ENCODE data around the gene MXD4. TPM values are rescaled to one million over a fixed set of nuclear protein-coding genes. Genes with fewer than 3 reads are reported as not detected.
A peak's percentile ranks its signal among the peaks of the same experiment; 100 is the strongest.

MXD4 gene
- total RNA-seq, 1 donor from 2014 or later: 74.9 TPM

GRCh38 chr4:2241410-2242353 is 20.2 kb downstream of the MXD4 start, which contains the start of the genes HAUS3 and POLN:
Gene HAUS3 (minus strand): TSS chr4:2242121. CDS start chr4:2240946, 1,175 bp downstream.
Gene POLN (minus strand): TSS chr4:2242121. CDS start chr4:2229231, 12,890 bp downstream.
- Mint-ChIP-seq H3K9me3 (ENCODE audit: unreplicated experiment) (no peaks in the 10 kb centered on the region), H3K36me3 (ENCODE audit: unreplicated experiment) (peaks cover 4% of the 10 kb centered on the region), H3K27ac (ENCODE audit: unreplicated experiment) (peak within 1 kb of the TSS; percentile 34), H3K4me3 (ENCODE audit: unreplicated experiment) (peak within 1 kb of the TSS; percentile 86), H3K27me3 (ENCODE audit: unreplicated experiment) (no peaks in the 10 kb centered on the region), H3K4me1 (ENCODE audit: unreplicated experiment) (peaks cover 53% of the 10 kb centered on the region)
- TF ChIP-seq CTCF (IDR thresholded peaks at IDR 0.05): no peak
- peak; percentile 100 for DNase-seq (ENCODE audit: extremely low spot score, unreplicated experiment)

GRCh38 chr4:2241003-2241402 is 20.9 kb downstream of the MXD4 start:
- H3K27ac Mint-ChIP-seq (ENCODE audit: unreplicated experiment): peak overlapping the region; percentile 4
- H3K36me3 Mint-ChIP-seq (ENCODE audit: unreplicated experiment): peaks cover 4% of the 10 kb centered on the region
- peak overlapping the region; percentile 86 for H3K4me3 Mint-ChIP-seq (ENCODE audit: unreplicated experiment)
- no peaks in the 10 kb centered on the region for H3K9me3 Mint-ChIP-seq (ENCODE audit: unreplicated experiment)
- peaks cover 53% of the 10 kb centered on the region for H3K4me1 Mint-ChIP-seq (ENCODE audit: unreplicated experiment)
- H3K27me3 Mint-ChIP-seq (ENCODE audit: unreplicated experiment): no peaks in the 10 kb centered on the region
- TF ChIP-seq CTCF (IDR thresholded peaks at IDR 0.05): no peak
- no peak for DNase-seq (ENCODE audit: extremely low spot score, unreplicated experiment)

- Mint-ChIP-seq H3K36me3 (ENCODE audit: unreplicated experiment) (peaks cover 15% of the 10 kb centered on the region), H3K27me3 (ENCODE audit: unreplicated experiment) (no peaks in the 10 kb centered on the region), H3K9me3 (ENCODE audit: unreplicated experiment) (no peaks in the 10 kb centered on the region), H3K4me3 (ENCODE audit: unreplicated experiment) (no peak overlapping the region), H3K4me1 (ENCODE audit: unreplicated experiment) (peaks cover 29% of the 10 kb centered on the region), H3K27ac (ENCODE audit: unreplicated experiment) (no peak overlapping the region)
- no peak for DNase-seq (ENCODE audit: extremely low spot score, unreplicated experiment)
- no peak for TF ChIP-seq CTCF (IDR thresholded peaks at IDR 0.05)
These were observed 24.8 kb downstream of the MXD4 start for GRCh38 chr4:2236944-2237666.

GRCh38 chr4:2231082-2231481 is 30.8 kb downstream of the MXD4 start:
- no peak overlapping the region for H3K4me3 Mint-ChIP-seq (ENCODE audit: unreplicated experiment)
- H3K4me1 Mint-ChIP-seq (ENCODE audit: unreplicated experiment): no peaks in the 10 kb centered on the region
- TF ChIP-seq CTCF (IDR thresholded peaks at IDR 0.05): no peak
- no peak overlapping the region for H3K27ac Mint-ChIP-seq (ENCODE audit: unreplicated experiment)
- no peaks in the 10 kb centered on the region for H3K9me3 Mint-ChIP-seq (ENCODE audit: unreplicated experiment)
- no peaks in the 10 kb centered on the region for H3K27me3 Mint-ChIP-seq (ENCODE audit: unreplicated experiment)
- DNase-seq (ENCODE audit: extremely low spot score, unreplicated experiment): no peak
- peaks cover 12% of the 10 kb centered on the region for H3K36me3 Mint-ChIP-seq (ENCODE audit: unreplicated experiment)

- Mint-ChIP-seq H3K4me3 (ENCODE audit: unreplicated experiment) (no peak overlapping the region), H3K27ac (ENCODE audit: unreplicated experiment) (no peak overlapping the region), H3K4me1 (ENCODE audit: unreplicated experiment) (no peaks in the 10 kb centered on the region), H3K27me3 (ENCODE audit: unreplicated experiment) (no peaks in the 10 kb centered on the region), H3K36me3 (ENCODE audit: unreplicated experiment) (peaks cover 1% of the 10 kb centered on the region), H3K9me3 (ENCODE audit: unreplicated experiment) (no peaks in the 10 kb centered on the region)
- DNase-seq (ENCODE audit: extremely low spot score, unreplicated experiment): no peak
- no peak for TF ChIP-seq CTCF (IDR thresholded peaks at IDR 0.05)
These were observed 35.6 kb downstream of the MXD4 start for GRCh38 chr4:2226261-2226660.
